ENCODE data around the gene PDLIM7. TPM values are rescaled to one million over a fixed set of nuclear protein-coding genes. Genes with fewer than 3 reads are reported as not detected.

The PDLIM7 gene
- total and polyA plus RNA-seq, 2 of the 8 experiments (the other 6 are each of a cell fraction or from before 2014, with no cell fraction given) = 67.3 to 94.2 TPM

DNA sequence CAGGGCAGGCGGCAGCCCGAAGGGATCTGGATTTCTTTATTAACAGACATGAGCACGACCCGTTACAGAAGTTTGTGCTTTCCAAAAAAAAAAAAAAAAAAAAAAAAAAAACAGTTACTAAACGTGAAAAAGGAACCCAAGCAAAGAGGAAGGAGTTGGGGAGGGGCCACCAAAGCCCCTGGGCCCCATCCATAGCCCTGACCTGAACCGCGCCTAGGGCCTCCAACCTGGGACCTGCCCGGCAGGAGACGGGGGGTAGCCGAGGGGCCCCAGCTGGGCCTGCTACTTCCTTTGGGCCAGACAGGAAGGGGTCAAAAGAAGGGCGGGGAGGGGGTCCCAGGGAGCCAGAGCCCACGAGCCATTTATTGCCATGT is 40.8 kb downstream of the PDLIM7 start:
- Histone ChIP-seq H4K20me1 (replicated peaks in 1 of 2; ENCODE audit: control insufficient read depth in 1 of 2, insufficient read depth in 2 of 2, low read length in 2 of 2) (peaks cover 29 to 35% of the 10 kb centered on the region in 2 experiments), H4K91ac (replicated peaks; ENCODE audit: insufficient read length, low read length) (no peak overlapping the region), H3K9ac (replicated peaks in 1 of 4; ENCODE audit: extremely low read depth in 1 of 4, low read depth in 3 of 4, low read length in 3 of 4) (no peak overlapping the region), H4K8ac (ENCODE audit: extremely low read depth, insufficient read depth, low read length) (no peak overlapping the region), H2BK15ac (ENCODE audit: low read length) (no peak overlapping the region), H3K23ac (ENCODE audit: insufficient read length) (no peak overlapping the region), H3K9me3 (ENCODE audit: insufficient read depth in 2 of 2, low read depth in 1 of 2, low read length in 1 of 2) (no peaks in the 10 kb centered on the region), H2BK5ac (ENCODE audit: low read depth, low read length) (no peak overlapping the region; the same call in 1 of the 2 replicates), H3K79me2 (ENCODE audit: control insufficient read depth in 1 of 2, insufficient read depth in 2 of 2, low read length in 2 of 2) (no peaks in the 10 kb centered on the region), H3K4ac (replicated peaks; ENCODE audit: insufficient read length, low read depth, low read length) (no peak overlapping the region), H3K27ac (ENCODE audit: low read depth, low read length) (no peak overlapping the region), H2BK120ac (replicated peaks; ENCODE audit: low read depth, low read length) (no peak overlapping the region), H3K23me2 (ENCODE audit: low read depth, low read length) (peaks cover 15% of the 10 kb centered on the region; the same call in 1 of the 2 replicates), H2BK20ac (ENCODE audit: low read length) (no peak overlapping the region), H2AFZ (ENCODE audit: low read length) (no peak overlapping the region), H3K14ac (ENCODE audit: insufficient read length) (no peak overlapping the region), H3K27me3 (replicated peaks in 1 of 4; ENCODE audit: control insufficient read depth in 3 of 4, extremely low read depth in 1 of 4, insufficient read depth in 3 of 4, low read length in 3 of 4) (peaks cover 0 to 9% (median 6%) of the 10 kb centered on the region in 4 experiments; a peak in 2 of 7 replicates), H3K4me1 (replicated peaks in 1 of 4; ENCODE audit: control insufficient read depth in 3 of 4, insufficient read depth in 4 of 4, low read length in 3 of 4) (peaks cover 0 to 20% (median 10%) of the 10 kb centered on the region in 4 experiments; a peak in 6 of 7 replicates), H3K79me1 (ENCODE audit: low read depth, low read length) (no peaks in the 10 kb centered on the region), H2BK12ac (ENCODE audit: low read depth, low read length) (no peak overlapping the region), H3K4me2 (ENCODE audit: insufficient read depth in 1 of 2, low read depth in 2 of 2, low read length in 2 of 2) (peak overlapping the region in 1 of 2 experiments; percentile 64; a peak in 1 of 4 replicates), H3K4me3 (ENCODE audit: extremely low read depth in 1 of 4, insufficient read depth in 2 of 4, low read depth in 3 of 4, low read length in 4 of 4) (peak overlapping the region in 1 of 4 experiments; percentile 17; a peak in 1 of 8 replicates), H3K36me3 (ENCODE audit: control insufficient read depth in 2 of 4, insufficient read depth in 4 of 4, low read length in 3 of 4) (peaks cover 19 to 42% (median 36%) of the 10 kb centered on the region in 4 experiments), H3K18ac (ENCODE audit: extremely low read depth, low read length) (no peak overlapping the region), H2AK5ac (ENCODE audit: low read depth, low read length) (no peak overlapping the region), H4K5ac (ENCODE audit: insufficient read length, low read depth, low read length) (no peak overlapping the region), H3K56ac (replicated peaks; ENCODE audit: insufficient read length, low read depth, low read length) (no peak overlapping the region)
- WGBS, 2 experiments (ENCODE audit: extremely low coverage in 1 of 2, insufficient coverage in 1 of 2, insufficient read length in 1 of 2, insufficient replicate concordance in 2 of 2, low coverage in 1 of 2, low lambda C conversion rate in 2 of 2, missing lambda C conversion rate in 1 of 2) = 57% methylated on average over 12 of the region's 12 CpGs; no CpG with 5 or more reads in 1 of the 2 experiments
- ChIA-PET CTCF (ENCODE audit: partially characterized antibody) (interaction anchor here (1.0 to 23.6 kb wide), 23 partner anchors 9 to 697 kb away, joined by 3 to 430 read pairs (median 6); partner anchors contain the start of genes DBN1, F12, GRK6 and PFN3), POLR2A (ENCODE audit: partially characterized antibody) (interaction anchor here (1.3 to 67.5 kb wide), 7 partner anchors 13 to 105 kb away, joined by 3 to 3349 read pairs (median 10); partner anchors contain the start of genes DBN1, DOK3, LMAN2 and PDLIM7)
- DNase-seq (ENCODE audit: low read depth in 1 of 2, low spot score in 2 of 2) (no peak), FAIRE-seq (peak; percentile 42)
- TF ChIP-seq TBP (IDR thresholded peaks at IDR 0.05; ENCODE audit: low read depth, low read length) = no peak
- TF ChIP-seq SP2 (IDR thresholded peaks at IDR 0.05; ENCODE audit: low read length) = no peak
- no peak for TF ChIP-seq GABPA (IDR thresholded peaks at IDR 0.05; ENCODE audit: borderline replicate concordance, insufficient read depth, low read length)
- TF ChIP-seq, protein P1, sequence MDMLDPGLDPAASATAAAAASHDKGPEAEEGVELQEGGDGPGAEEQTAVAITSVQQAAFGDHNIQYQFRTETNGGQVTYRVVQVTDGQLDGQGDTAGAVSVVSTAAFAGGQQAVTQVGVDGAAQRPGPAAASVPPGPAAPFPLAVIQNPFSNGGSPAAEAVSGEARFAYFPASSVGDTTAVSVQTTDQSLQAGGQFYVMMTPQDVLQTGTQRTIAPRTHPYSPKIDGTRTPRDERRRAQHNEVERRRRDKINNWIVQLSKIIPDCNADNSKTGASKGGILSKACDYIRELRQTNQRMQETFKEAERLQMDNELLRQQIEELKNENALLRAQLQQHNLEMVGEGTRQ (IDR thresholded peaks at IDR 0.05; ENCODE audit: low read length) = no peak
- no peak for TF ChIP-seq RXRA (IDR thresholded peaks at IDR 0.05; ENCODE audit: insufficient read depth, low read depth, low read length)
- no peak for TF ChIP-seq ASH2L (IDR thresholded peaks at IDR 0.05; ENCODE audit: low read length)
- TF ChIP-seq RFX5 (IDR thresholded peaks at IDR 0.05; ENCODE audit: borderline replicate concordance, low read depth, low read length) = no peak

Measured in H1 (cell line).